Measurements from ENCODE around the gene GCC2. TPM values are rescaled to one million over a fixed set of nuclear protein-coding genes. Genes with fewer than 3 reads are reported as not detected.

The GCC2 gene
- total and polyA plus RNA-seq, 2 of the 13 experiments (the other 11 are each of a cell fraction or from before 2014, with no cell fraction given), result 17.6 to 22.5 TPM

GRCh38 chr2:108533832-108534583, 85.0 kb downstream of the GCC2 start, which contains the start of gene LIMS1 (continued):
- TF ChIP-seq, protein P1, sequence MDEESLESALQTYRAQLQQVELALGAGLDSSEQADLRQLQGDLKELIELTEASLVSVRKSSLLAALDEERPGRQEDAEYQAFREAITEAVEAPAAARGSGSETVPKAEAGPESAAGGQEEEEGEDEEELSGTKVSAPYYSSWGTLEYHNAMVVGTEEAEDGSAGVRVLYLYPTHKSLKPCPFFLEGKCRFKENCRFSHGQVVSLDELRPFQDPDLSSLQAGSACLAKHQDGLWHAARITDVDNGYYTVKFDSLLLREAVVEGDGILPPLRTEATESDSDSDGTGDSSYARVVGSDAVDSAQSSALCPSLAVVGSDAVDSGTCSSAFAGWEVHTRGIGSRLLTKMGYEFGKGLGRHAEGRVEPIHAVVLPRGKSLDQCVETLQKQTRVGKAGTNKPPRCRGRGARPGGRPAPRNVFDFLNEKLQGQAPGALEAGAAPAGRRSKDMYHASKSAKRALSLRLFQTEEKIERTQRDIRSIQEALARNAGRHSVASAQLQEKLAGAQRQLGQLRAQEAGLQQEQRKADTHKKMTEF (CRISPR knock-in tag; IDR thresholded peaks at IDR 0.05), result peak; percentile 83; the same call in 1 of the 2 replicates
- TF ChIP-seq CHD2 (IDR thresholded peaks at IDR 0.05; ENCODE audit: low read depth, low read length) (no peak), KLF13 (CRISPR knock-in tag; IDR thresholded peaks at IDR 0.05) (no peak), ZFP36L2 (CRISPR knock-in tag; IDR thresholded peaks at IDR 0.05) (0 out of 2 replicates have a peak, but pooled peaks have one; percentile 8), NR2F1 (CRISPR knock-in tag; IDR thresholded peaks at IDR 0.05) (peak in 1 of 2 experiments; percentile 50; a peak in 2 of 4 replicates), NFIC (IDR thresholded peaks at IDR 0.05; ENCODE audit: low read length) (no peak), ZNF775 (CRISPR knock-in tag; IDR thresholded peaks at IDR 0.05; ENCODE audit: borderline replicate concordance) (no peak), ZNF782 (CRISPR knock-in tag; IDR thresholded peaks at IDR 0.05; ENCODE audit: borderline replicate concordance) (peak; percentile 63), STAT6 (CRISPR knock-in tag; IDR thresholded peaks at IDR 0.05; ENCODE audit: borderline replicate concordance) (peak; percentile 88; the same call in 1 of the 2 replicates), ZNF709 (CRISPR knock-in tag; IDR thresholded peaks at IDR 0.05) (peak; percentile 79; the same call in 1 of the 2 replicates), JUN (CRISPR knock-in tag; IDR thresholded peaks at IDR 0.05) (peak; percentile 66; the same call in 1 of the 2 replicates), TERF1 (CRISPR knock-in tag; IDR thresholded peaks at IDR 0.05) (no peak), ZKSCAN5 (CRISPR knock-in tag; IDR thresholded peaks at IDR 0.05) (no peak; the same call in 1 of the 2 replicates), HNRNPL (IDR thresholded peaks at IDR 0.05; ENCODE audit: low read depth, low read length) (peak; percentile 73), ZNF839 (CRISPR knock-in tag; IDR thresholded peaks at IDR 0.05; ENCODE audit: borderline replicate concordance) (peak; percentile 80; the same call in 1 of the 2 replicates)
- TF ChIP-seq, protein P2, sequence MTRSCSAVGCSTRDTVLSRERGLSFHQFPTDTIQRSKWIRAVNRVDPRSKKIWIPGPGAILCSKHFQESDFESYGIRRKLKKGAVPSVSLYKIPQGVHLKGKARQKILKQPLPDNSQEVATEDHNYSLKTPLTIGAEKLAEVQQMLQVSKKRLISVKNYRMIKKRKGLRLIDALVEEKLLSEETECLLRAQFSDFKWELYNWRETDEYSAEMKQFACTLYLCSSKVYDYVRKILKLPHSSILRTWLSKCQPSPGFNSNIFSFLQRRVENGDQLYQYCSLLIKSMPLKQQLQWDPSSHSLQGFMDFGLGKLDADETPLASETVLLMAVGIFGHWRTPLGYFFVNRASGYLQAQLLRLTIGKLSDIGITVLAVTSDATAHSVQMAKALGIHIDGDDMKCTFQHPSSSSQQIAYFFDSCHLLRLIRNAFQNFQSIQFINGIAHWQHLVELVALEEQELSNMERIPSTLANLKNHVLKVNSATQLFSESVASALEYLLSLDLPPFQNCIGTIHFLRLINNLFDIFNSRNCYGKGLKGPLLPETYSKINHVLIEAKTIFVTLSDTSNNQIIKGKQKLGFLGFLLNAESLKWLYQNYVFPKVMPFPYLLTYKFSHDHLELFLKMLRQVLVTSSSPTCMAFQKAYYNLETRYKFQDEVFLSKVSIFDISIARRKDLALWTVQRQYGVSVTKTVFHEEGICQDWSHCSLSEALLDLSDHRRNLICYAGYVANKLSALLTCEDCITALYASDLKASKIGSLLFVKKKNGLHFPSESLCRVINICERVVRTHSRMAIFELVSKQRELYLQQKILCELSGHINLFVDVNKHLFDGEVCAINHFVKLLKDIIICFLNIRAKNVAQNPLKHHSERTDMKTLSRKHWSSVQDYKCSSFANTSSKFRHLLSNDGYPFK (CRISPR knock-in tag; IDR thresholded peaks at IDR 0.05; ENCODE audit: borderline replicate concordance), result peak; percentile 88; the same call in 1 of the 2 replicates
- TF ChIP-seq, protein P3, sequence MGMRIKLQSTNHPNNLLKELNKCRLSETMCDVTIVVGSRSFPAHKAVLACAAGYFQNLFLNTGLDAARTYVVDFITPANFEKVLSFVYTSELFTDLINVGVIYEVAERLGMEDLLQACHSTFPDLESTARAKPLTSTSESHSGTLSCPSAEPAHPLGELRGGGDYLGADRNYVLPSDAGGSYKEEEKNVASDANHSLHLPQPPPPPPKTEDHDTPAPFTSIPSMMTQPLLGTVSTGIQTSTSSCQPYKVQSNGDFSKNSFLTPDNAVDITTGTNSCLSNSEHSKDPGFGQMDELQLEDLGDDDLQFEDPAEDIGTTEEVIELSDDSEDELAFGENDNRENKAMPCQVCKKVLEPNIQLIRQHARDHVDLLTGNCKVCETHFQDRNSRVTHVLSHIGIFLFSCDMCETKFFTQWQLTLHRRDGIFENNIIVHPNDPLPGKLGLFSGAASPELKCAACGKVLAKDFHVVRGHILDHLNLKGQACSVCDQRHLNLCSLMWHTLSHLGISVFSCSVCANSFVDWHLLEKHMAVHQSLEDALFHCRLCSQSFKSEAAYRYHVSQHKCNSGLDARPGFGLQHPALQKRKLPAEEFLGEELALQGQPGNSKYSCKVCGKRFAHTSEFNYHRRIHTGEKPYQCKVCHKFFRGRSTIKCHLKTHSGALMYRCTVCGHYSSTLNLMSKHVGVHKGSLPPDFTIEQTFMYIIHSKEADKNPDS (CRISPR knock-in tag; IDR thresholded peaks at IDR 0.05), result peak; percentile 92; the same call in 1 of the 2 replicates
